HG03469 (cell line): ENCODE results near the gene TCEA2.

Experiments
- ATAC-seq: cut with Tn5 transposase; IDR thresholded peaks from one replicate; pipeline ENCODE4 v1.9.1; 2021; ENCODE audit warnings: mild to moderate bottlenecking, moderate library complexity, moderate number of reproducible peaks; ENCODE audit not compliant: unreplicated experiment

TCEA2 gene

GRCh38 chr20:64063389-64064144 lies 569 bp downstream of the TCEA2 start:
- ATAC-seq, result no peak

DNA sequence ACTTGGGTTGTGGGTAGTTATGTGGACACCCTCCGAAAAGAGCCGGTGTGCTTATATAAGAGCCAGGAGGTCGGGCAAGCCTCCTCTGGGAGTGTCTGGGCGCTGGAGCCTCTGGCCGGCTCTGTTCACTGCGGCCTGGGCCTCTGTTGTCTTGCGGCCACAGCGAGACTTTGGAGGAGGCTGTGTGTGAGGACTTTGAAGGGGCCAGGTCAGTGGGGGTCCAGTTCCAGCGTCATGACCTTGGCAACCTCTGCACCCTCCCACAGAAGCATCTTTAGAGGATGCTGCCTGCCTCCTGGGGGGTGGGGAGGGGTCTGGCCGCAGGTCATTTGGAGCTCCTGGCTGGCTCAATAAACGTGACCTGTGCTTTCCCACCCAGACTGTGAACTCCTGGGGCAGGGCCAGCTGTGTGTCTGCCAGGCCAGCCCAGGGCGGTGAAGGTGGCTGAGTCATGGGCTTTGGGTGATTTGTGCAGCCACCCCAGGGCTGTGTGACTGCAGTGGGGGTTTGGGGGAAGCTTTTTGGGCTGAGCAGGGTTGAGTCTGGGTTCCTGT lies 1.2 kb downstream of the TCEA2 start:
- ATAC-seq, result no peak

DNA sequence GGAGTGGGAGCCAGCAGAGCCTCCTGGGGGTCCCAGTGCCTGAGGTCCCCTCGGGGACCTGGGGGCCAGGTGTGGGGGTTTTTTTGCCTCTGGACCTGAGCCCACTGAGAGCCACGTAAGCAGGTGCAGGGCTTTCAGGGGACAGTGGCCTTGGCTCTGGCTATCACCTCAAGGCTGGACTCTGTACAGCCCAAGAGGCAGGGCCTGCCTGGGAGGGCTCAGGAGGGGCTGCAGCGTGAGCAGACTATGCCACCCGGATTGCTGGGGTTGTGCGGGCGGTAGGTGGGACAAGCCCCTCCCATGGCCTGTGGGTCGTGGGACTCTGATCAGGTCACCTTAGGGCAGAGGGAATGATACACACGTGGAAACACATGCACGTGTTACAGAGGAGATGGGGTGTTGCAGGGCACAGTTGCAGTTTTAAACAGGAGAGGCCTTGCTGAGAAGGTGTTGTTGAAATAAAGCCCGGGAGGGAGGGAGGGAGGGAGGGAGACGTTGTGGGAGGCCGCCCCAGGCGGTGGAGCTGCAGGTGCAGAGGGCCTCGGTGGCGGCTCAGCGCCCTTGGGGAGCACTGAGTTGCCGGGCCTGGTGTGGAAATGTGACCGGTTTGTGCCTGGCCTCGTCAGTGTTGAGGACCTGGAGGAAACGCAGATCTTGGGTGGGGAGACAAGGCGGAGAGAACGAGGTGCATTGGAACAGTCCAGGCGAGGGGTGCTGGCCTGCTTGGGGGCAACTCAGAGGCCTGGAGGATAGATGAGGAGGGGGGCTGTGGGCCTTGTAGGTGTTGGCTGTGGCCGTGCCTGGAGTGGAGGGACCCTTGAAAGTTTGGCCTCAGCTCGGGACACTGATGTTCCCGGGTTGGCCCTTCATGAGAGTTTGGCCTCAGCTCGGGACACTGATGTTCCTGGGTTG lies 2.3 kb downstream of the TCEA2 start:
- no peak for ATAC-seq

DNA sequence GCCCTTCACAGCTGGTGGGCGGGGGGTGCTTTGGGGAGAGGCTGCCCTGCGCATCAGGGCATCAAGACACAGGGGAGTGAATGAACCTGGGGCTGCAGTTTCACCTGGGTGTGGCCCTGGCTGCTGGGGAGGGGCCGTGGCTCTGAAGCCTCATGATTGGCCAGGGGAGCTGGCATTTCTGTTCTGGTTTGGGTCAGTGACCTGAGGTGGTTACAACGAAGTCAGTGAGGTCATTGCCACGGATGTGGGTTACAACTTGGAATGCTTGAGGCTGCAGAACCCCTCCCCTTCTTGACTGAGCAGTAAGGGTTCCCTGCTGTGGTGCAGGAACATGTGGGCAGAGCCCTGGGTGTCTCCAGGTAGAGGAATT lies 3.0 kb downstream of the TCEA2 start:
- no peak for ATAC-seq

GRCh38 chr20:64067005-64067632 lies 4.1 kb downstream of the TCEA2 start:
- no peak for ATAC-seq

DNA sequence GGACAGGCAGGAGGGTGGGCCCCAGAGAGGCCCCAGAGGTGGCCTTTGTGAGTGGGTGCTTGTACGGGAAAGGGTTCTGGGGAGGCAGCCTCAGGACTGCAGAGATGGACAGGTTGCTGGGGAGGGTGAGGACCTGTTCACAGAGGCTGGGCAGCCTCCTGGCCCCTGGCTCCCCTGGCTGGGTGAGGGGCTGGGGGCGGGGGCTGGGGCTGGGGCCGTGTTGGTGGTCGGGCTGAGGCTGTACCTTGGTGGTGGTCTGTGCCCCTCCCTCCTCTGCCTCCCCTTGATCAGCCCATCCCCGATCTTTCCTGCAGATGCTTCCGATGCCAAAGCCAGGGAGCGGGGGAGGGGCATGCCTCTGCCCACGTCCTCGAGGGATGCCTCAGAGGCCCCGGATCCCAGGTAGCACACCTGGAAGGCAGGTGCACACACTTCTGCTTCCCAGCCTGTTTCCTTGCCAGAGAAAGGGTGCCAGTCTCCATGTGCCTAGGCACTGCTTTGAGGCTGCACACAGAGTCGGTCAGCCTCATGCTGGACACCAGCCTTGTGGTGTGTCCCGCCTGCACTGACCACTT lies 4.8 kb downstream of the TCEA2 start:
- ATAC-seq, result no peak

- no peak for ATAC-seq
Measured at GRCh38 chr20:64068386-64069208, 5.6 kb downstream of the TCEA2 start.

GRCh38 chr20:64069209-64069613 lies 6.2 kb downstream of the TCEA2 start:
- ATAC-seq, result no peak

DNA sequence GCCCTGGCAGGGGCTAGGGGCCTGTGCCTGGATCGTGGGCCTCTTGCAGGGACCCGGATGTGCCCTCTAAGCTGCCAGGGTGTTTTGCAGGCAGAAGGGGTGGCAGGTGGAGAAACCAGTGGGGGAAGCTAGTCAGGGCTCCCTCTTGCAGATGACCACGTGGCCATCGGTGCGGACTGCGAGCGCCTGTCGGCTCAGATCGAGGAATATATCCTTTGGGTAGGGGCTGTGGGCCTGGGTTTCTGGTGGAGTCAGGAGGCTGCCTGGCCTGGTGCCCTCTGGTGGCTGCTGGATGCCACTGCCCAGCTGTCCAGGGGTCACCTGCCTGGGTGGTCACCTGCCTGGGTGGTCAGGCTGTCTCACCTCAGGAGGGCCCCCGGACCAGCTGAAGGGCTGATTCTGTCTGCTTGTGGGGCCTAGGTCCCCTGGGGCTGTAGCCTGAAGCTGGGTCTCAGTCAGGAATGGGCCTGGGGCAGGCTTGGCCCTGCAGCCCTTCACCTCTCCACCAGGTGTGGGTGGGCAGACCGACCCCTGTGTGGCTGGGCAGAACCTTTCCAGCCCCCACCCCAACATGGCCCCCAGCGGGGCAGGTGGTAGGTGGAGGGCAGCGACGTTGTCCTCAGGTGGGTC lies 6.7 kb downstream of the TCEA2 start:
- ATAC-seq, result no peak

- ATAC-seq, result no peak
Measured at GRCh38 chr20:64070244-64070993, 7.4 kb downstream of the TCEA2 start.

DNA sequence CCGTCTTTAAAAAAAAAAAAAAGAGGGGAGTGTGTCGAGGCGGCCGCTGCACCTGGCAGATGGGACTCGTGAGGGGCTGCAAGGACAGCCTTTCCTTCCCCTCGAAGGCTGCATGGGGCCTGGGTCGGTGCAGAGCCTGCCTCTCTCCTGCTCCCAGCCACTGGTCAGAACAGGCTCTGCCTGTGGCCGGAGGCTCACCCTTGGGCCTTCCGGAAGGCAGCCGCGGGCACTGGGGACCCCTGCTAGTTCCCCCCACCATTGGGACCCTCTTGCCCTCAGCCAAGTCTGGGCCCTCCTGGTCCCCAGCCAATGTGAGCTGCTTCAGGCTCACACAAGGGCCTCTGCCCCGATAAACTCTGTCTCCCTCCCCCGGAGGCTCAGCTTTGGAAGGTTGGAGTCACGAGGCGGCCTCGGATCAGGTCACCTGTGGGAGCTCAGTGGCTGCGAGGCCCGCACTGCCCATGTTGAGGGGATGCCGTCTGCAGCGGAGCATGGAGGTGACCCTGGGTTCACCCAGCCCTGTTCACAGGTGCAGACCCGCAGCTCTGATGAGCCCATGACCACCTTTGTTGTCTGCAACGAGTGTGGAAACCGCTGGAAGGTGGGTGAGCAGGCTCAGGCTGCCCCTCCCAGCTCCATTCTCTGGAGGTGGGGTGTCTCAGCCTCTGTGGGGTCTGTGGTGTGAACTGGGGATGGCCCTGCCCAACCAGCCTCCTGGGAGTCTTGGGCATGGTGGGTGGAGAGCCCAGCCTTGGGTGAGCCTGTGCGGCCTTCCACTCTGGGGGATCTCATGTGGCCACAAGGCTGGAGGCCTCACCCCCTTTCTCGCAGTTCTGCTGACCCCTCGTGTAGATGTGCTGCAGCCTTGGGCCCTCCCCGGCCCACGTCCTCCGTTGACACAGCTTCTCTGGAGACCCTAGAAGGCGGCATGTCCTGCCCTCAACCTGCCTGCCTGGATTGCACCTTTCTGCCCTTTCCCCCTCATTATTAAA lies 8.6 kb downstream of the TCEA2 start:
- no peak for ATAC-seq

DNA sequence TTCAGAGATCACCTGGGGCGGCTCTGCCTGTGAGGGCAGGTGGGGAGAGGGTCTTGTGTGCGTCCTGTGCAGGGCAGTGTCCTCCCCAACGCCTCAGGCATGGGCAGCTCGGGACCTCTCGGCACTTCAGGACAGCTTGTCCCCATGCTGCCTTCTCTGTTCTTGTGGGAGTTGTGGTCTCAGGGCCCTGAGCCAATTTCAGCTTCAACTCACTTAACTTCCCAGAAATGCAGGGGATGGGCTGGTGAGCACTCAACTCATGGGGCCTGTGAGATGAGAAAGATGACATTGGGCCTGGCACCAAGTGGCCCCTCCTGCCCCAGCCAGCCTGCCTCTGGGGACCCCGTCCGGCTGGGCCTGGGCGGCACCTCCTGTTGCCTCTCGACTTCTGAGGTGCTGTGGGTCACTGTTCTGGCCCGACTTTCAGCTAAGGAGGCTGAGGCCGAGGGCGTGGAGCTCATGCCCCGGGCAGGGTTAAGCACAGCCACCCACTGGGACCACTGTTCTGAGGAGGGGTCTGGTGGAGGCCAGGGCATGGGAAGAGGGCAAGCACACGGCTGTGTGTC lies 9.6 kb downstream of the TCEA2 start:
- ATAC-seq, result no peak

DNA sequence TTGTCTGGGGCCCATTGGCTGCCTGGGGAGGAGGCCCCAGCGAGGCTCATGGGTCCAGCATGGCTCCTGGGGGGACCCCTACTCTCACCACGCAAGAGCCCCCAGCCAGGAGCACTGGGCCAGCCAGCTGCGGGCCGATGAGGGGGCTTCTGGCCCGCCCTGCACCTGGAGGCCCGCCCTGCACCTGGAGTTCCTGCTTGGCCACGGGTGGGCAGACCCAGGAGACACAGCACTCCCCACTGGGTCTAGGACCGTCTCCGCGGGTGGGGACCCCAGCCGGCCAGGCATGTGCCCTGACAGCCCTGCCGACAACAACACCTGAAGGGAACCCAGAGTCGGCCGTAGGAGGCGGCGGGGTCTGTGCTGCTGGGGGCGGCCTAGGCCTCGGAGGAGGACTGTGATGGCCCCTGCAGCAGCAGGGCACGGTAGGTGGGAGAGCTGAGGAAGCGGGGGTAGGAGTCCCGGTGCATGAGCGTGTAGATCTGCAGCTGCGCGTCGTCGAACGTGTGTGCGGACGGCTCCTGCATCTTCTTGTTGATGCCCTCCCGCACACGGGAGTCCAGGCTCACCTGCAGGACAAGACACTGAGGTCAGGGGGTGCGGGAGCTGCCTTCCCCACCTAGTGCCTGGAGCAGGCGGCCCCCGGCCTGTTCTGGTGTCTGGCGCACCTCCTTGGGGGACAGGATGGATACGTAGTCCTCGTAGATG lies 10.6 kb downstream of the TCEA2 start:
- ATAC-seq, result no peak

DNA sequence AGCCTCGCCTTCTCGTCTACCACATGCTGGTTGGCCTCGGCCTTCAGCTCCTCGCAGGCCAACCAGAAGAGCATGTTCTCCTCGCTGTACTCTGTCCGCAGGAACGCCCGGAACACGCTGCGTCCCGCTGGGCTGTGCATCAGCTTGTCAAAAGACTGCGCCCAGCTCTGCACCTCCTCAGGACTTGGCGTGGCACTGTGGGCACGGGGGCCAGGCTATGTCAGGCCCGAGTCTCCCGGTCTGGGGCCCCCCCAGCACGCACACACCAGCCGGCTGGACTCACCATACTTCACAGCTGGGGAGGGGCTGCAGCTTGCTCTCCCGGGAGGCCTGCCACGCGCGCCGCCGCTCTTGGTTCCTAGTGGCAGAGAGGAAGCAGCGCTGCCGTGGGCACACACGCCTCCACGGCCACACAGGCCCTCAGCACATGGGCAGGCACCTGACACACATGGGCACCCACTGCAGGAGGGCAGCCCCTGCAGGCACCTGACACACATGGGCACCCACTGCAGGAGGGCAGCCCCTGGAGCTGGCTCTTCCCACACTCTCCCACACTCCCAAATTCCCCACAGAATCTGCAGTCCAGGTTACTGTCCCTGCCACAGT lies 11.3 kb downstream of the TCEA2 start:
- ATAC-seq, result no peak

DNA sequence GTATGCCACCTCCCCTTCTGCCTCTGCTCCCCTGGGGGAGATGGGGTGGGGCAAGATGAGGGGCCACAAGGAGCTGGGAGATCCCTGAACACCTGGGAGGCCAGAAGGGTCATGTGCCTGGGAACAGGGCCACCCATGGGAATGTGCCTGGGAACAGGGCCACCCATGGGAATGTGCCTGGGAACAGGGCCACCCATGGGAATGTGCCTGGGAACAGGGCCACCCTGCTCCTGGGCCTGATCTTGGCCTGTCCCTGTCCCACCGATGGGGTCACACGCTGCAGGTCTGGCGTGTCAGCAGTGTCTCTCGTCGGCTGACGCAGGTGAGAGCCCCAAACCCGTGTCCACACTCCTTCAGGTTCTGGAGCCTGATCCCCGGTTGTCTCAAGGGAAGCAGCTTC lies 12.0 kb downstream of the TCEA2 start:
- no peak for ATAC-seq

GRCh38 chr20:64075556-64075955 lies 12.6 kb downstream of the TCEA2 start:
- no peak for ATAC-seq
